ENCODE data around the gene MCMBP.
"Not testable (repeated sequence)": the region's sequence is repeated elsewhere in the genome, so short reads cannot be mapped to it uniquely, and the experiment has no call there.

GRCh38 chr10:119890307-119890706, 17.7 kb upstream of the MCMBP start:
- not testable (repeated sequence) for TF ChIP-seq TCF4 (CRISPR knock-in tag; IDR thresholded peaks at IDR 0.05; ENCODE audit: borderline replicate concordance); ESRRG (CRISPR knock-in tag; IDR thresholded peaks at IDR 0.05); ZC3H10 (CRISPR knock-in tag; IDR thresholded peaks at IDR 0.05); ZNF70 (CRISPR knock-in tag; IDR thresholded peaks at IDR 0.05); ZNF8 (CRISPR knock-in tag; IDR thresholded peaks at IDR 0.05); OSR1 (CRISPR knock-in tag; IDR thresholded peaks at IDR 0.05); CSRNP3 (CRISPR knock-in tag; IDR thresholded peaks at IDR 0.05); GLIS3 (CRISPR knock-in tag; IDR thresholded peaks at IDR 0.05); PATZ1 (CRISPR knock-in tag; IDR thresholded peaks at IDR 0.05; ENCODE audit: borderline replicate concordance); ISL1 (CRISPR knock-in tag; IDR thresholded peaks at IDR 0.05); ZFP3 (CRISPR knock-in tag; IDR thresholded peaks at IDR 0.05); ZFP30 (CRISPR knock-in tag; IDR thresholded peaks at IDR 0.05)
